PFSK-1 (cell line): ENCODE measurements around the gene MMP23B.

ENCODE experiments used
- FOXP2 ChIP-seq: optimal IDR thresholded peaks from 2 replicates; pipeline ENCODE3; 2011; ENCODE audit warnings: borderline replicate concordance, control low read depth, inconsistent platforms; ENCODE audit not compliant: insufficient read depth; ENCODE audit errors: extremely low read length, extremely low read depth
- POLR2AphosphoS5 ChIP-seq: IDR thresholded peaks from 2 replicates; pipeline ENCODE4 v1.6.1; 2012; ENCODE audit warnings: low read depth, mild to moderate bottlenecking, control low read depth, low read length, moderate library complexity
- SIN3A ChIP-seq: IDR thresholded peaks from 2 replicates; pipeline ENCODE4 v1.6.1; 2012; ENCODE audit warnings: mild to moderate bottlenecking, low read length, moderate library complexity, borderline replicate concordance; ENCODE audit not compliant: insufficient read depth
- TAF1 ChIP-seq: IDR thresholded peaks from 2 replicates; pipeline ENCODE4 v1.6.1; 2012; ENCODE audit warnings: low read length, control low read depth, borderline replicate concordance; ENCODE audit not compliant: insufficient read depth
- TF ChIP-seq, protein P1 (sequence below), 2 experiments: IDR thresholded peaks; 2 replicates each; pipeline versions ENCODE4 v1.6.1 to v1.8.0; 2011 to 2012; ENCODE audit warnings: low read depth in 2 of 2, low read length in 2 of 2, control low read depth in 1 of 2, inconsistent platforms in 1 of 2, mild to moderate bottlenecking in 1 of 2, moderate library complexity in 1 of 2; ENCODE audit not compliant: insufficient read depth in 1 of 2

Gene MMP23B

DNA sequence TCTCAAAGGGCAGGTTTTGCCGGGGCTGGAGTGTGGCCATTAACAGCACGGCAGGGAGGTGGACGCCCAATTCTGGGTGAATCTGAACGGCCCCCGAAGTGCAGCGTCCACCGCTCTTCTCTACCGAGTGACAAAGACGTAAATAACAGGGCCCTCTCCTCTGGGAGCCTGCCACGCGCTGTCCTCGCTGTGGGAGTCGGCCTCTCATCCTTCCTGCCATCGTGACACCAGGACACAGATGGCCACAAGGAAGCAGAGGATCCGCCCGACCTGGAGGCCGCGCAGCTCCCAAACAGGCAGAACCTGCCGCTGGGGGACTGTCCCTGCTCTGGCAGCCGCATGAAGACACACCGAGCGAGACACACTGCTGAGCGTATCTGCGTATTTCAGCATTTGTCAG lies 38.9 kb downstream of the MMP23B start:
- no peak for TF ChIP-seq FOXP2
- no peak for TF ChIP-seq TAF1
- TF ChIP-seq, protein P1, sequence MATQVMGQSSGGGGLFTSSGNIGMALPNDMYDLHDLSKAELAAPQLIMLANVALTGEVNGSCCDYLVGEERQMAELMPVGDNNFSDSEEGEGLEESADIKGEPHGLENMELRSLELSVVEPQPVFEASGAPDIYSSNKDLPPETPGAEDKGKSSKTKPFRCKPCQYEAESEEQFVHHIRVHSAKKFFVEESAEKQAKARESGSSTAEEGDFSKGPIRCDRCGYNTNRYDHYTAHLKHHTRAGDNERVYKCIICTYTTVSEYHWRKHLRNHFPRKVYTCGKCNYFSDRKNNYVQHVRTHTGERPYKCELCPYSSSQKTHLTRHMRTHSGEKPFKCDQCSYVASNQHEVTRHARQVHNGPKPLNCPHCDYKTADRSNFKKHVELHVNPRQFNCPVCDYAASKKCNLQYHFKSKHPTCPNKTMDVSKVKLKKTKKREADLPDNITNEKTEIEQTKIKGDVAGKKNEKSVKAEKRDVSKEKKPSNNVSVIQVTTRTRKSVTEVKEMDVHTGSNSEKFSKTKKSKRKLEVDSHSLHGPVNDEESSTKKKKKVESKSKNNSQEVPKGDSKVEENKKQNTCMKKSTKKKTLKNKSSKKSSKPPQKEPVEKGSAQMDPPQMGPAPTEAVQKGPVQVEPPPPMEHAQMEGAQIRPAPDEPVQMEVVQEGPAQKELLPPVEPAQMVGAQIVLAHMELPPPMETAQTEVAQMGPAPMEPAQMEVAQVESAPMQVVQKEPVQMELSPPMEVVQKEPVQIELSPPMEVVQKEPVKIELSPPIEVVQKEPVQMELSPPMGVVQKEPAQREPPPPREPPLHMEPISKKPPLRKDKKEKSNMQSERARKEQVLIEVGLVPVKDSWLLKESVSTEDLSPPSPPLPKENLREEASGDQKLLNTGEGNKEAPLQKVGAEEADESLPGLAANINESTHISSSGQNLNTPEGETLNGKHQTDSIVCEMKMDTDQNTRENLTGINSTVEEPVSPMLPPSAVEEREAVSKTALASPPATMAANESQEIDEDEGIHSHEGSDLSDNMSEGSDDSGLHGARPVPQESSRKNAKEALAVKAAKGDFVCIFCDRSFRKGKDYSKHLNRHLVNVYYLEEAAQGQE (IDR thresholded peaks at IDR 0.05; ENCODE audit: insufficient read depth in 1 of 2, low read depth in 2 of 2, low read length in 2 of 2): no peak
- no peak for TF ChIP-seq SIN3A
- TF ChIP-seq POLR2AphosphoS5: no peak

DNA sequence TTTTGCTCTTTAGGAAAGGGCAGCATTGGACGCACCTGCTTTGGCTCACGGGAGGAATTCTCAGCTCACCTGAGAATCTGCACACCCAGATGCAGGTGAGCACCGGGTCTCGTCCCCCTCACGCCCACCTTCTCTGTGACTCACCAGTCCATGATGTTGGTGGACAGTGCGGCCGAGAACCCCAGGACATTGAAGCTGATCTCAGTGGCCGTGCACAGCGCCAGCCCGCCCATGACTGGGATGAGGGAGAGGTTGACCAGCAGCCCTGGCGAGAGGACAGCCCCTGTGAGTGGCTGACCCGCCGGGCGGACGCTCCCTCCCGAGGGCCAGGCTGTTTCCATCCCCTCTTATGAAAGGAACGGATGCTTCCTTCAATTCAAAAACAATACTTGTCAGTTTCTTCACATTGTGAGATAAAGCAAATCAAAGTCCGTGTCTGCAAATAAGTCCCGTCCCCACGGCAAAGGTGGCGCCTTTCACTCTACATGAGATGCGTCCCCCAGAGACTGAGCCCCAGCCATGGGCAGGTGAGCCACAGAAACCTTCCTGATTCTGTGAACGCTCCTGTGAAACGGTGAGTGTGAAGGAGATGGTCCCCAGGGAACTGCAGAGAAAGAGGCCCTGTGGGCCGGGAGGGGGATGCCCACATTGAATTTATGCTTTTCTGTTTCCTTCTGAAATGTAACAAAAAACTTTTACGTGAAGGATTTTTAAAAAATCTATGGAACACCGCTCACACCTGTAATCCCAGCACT lies 39.6 kb downstream of the MMP23B start:
- TF ChIP-seq POLR2AphosphoS5 (no peak), TAF1 (no peak), SIN3A (no peak), FOXP2 (no peak)
- TF ChIP-seq, protein P1 (IDR thresholded peaks at IDR 0.05; ENCODE audit: insufficient read depth in 1 of 2, low read depth in 2 of 2, low read length in 2 of 2): no peak

DNA sequence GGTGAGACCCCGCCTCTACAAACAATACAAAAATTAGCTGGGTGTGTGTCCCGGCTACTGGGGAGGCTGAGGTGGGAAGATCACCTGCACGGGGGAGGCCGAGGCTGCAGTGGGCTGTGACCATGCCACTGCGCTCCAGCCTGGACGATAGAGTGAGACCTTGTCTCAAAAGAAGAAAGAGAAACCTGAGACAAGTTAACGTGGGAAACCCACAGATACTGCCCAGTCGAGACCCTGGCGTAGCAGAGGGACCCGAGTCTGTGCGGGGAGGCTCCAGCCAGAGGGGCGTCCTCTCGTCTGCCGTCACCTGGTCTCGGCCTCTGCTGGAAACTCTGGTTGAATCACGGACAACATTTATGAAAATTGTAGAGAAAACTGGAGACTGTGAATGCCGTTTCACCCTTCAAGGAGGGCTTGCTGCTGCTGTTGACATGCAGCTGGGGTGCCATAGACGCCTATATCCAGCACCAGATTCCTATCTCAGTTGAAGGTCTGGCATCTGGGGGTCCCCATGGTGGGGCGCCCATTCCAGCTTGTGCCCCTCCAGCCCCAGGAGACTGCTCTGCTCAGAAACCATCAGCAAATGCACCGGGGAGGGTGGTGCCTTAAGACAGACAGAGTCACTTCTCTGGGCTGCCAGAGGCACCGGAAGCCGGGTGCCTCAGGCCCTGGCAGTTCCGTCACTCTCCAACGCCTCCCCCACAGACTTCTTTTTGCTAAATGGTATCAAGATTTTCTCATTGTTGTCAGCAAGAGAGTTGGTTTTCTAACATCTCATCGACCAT lies 40.4 kb downstream of the MMP23B start:
- TF ChIP-seq FOXP2: no peak
- TF ChIP-seq POLR2AphosphoS5: no peak
- TF ChIP-seq, protein P1 (IDR thresholded peaks at IDR 0.05; ENCODE audit: insufficient read depth in 1 of 2, low read depth in 2 of 2, low read length in 2 of 2): no peak
- TF ChIP-seq TAF1: no peak
- no peak for TF ChIP-seq SIN3A

DNA sequence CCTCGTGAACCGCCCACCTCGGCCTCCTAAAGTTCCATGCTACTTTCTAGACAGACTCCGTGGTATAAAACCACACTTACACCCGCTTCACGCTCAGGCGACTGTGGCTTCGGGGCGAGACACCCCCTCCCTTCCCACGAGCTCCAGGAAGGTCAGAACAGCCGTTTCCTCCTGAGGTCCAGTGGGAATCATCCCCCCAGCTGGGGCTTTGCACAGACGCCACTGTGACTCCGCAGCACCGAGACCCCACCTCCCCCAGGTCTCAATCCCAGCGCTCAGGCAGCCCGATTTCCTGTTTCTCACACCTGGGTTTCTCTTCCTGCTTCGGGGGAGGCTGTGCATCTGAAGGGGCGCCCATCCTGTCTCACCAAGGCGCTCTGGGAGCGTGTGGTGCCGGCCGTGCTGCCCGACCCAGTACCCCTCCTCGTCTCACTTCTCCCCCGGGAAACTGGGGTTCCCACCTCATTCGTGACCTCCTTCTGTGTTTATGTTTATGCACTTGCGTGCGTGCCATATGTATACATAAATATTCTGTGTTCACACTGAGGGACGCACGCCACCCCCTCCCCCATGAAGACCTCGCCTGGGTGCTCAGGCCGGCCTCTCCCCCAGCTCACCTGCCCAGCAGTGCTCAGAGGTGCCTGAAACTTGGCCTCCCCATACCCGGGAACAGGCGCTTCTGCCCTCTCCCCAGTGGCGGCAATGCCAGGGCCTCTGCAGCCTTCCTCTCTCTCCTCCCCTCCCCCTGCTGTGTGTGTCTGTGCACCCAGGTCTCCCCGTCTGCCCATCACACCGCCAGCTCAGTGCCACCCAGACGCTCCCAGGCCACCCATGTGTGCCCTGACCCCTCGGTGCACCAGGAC lies 46.0 kb downstream of the MMP23B start:
- TF ChIP-seq, protein P1 (IDR thresholded peaks at IDR 0.05; ENCODE audit: insufficient read depth in 1 of 2, low read depth in 2 of 2, low read length in 2 of 2): no peak
- no peak for TF ChIP-seq POLR2AphosphoS5
- TF ChIP-seq TAF1: no peak
- TF ChIP-seq FOXP2: no peak
- no peak for TF ChIP-seq SIN3A
